Thyroid gland (tissue), 4 donors: ENCODE results near the gene ST3GAL2. TPM values are rescaled to one million over a fixed set of nuclear protein-coding genes. Genes with fewer than 3 reads are reported as not detected.

Source experiments
- DNase-seq, 2 donors: peaks; one replicate each; pipeline ENCODE4 v3.0.0-alpha.2; 2019
- H3K27ac ChIP-seq, 3 donors: fragments of 200-600 bp; sonication (generic); 1 replicate in 2 of 3; 2 replicates in 1 of 3; pipeline ENCODE4 v1.5.1; 2016 to 2019; ENCODE audit warnings: mild to moderate bottlenecking in 1 of 3, moderate library complexity in 1 of 3
- H3K27me3 ChIP-seq: fragments of 200-600 bp; sonication (generic); one replicate; pipeline ENCODE4 v1.5.1; 2019
- H3K36me3 ChIP-seq, 2 donors: fragments of 200-600 bp; sonication (generic); one replicate each; pipeline ENCODE4 v1.5.1; 2016 to 2019
- H3K4me1 ChIP-seq, 2 donors: fragments of 200-600 bp; sonication (generic); one replicate each; pipeline ENCODE4 v1.5.1; 2017 to 2019
- H3K4me3 ChIP-seq, 3 donors: fragments of 200-600 bp; sonication (generic); replicated peaks in 1 of 3; 1 replicate in 2 of 3; 2 replicates in 1 of 3; pipeline ENCODE4 v1.5.1; 2016; ENCODE audit warnings: mild to moderate bottlenecking in 1 of 3
- H3K9me3 ChIP-seq: fragments of 200-600 bp; sonication (generic); one replicate; pipeline ENCODE4 v1.5.1; 2017
- CTCF ChIP-seq, 6 experiments: fragments of 200-600 bp in 3 of 6; fragments of 450-650 bp in 3 of 6; sonication (generic) in 3 of 6; IDR thresholded peaks; one replicate each; pipeline ENCODE4 v1.5.1; 2016 to 2019; ENCODE audit warnings: antibody characterized with exemption in 6 of 6, mild to moderate bottlenecking in 2 of 6, inconsistent platforms in 1 of 6, moderate library complexity in 1 of 6
- POLR2A ChIP-seq, 2 donors: fragments of 450-650 bp; IDR thresholded peaks; one replicate each; pipeline ENCODE4 v1.6.1; 2017; ENCODE audit warnings: antibody characterized with exemption in 2 of 2, mild to moderate bottlenecking in 2 of 2, moderate library complexity in 1 of 2
- WGBS, 2 donors: methylation state at CpG; one replicate each; pipeline ENCODE4 v1.1.5; 2017; 5-methylcytosine and 5-hydroxymethylcytosine counted together
- intact Hi-C: fragments of 100-400 bp; cut with DNase I; formaldehyde crosslinking; loops from one replicate; pipeline ENCODE4 v1.15.1; 2023
- total RNA-seq, 4 donors: library from RNA; depleted of rRNA; stranded (reverse); fragments of >200 nt; gene quantifications; one replicate each; pipeline ENCODE4 v1.2.3, GENCODE V29; 2016

The ST3GAL2 gene
- total RNA-seq, 4 donors from 2014 or later: 11.2 to 17.4 (median 11.8) TPM

- Histone ChIP-seq H3K4me3 (no peak overlapping the region), H3K36me3 (peaks cover 9 to 12% of the 10 kb centered on the region in 2 donors), H3K27ac (no peak overlapping the region), H3K4me1 (no peaks in the 10 kb centered on the region), H3K27me3 (no peaks in the 10 kb centered on the region), H3K9me3 (no peaks in the 10 kb centered on the region)
- TF ChIP-seq CTCF (IDR thresholded peaks at IDR 0.05) (no peak), POLR2A (IDR thresholded peaks at IDR 0.05) (no peak)
- 88 to 93% methylated on average over 5 to 7 of the region's 7 CpGs for WGBS, 2 donors
- intact Hi-C loops: no loop called here
- DNase-seq: no peak
Observed at GRCh38 chr16:70466805-70467076, 27.8 kb upstream of the ST3GAL2 start.

GRCh38 chr16:70465999-70466804, 27.3 kb upstream of the ST3GAL2 start:
- intact Hi-C loops: no loop called here
- Histone ChIP-seq H3K4me1 (no peaks in the 10 kb centered on the region), H3K27ac (no peak overlapping the region), H3K9me3 (no peaks in the 10 kb centered on the region), H3K27me3 (no peaks in the 10 kb centered on the region), H3K4me3 (no peak overlapping the region), H3K36me3 (peaks cover 9 to 12% of the 10 kb centered on the region in 2 donors)
- 95 to 97% methylated on average over 11 to 12 of the region's 13 CpGs for WGBS, 2 donors
- TF ChIP-seq POLR2A (IDR thresholded peaks at IDR 0.05): no peak
- no peak for TF ChIP-seq CTCF (IDR thresholded peaks at IDR 0.05)
- DNase-seq: no peak

GRCh38 chr16:70463235-70463634, 24.3 kb upstream of the ST3GAL2 start:
- no peak overlapping the region for H3K27ac ChIP-seq
- no peaks in the 10 kb centered on the region for H3K9me3 ChIP-seq
- no peak overlapping the region for H3K4me3 ChIP-seq
- intact Hi-C loops: no loop called here
- peaks cover 9 to 12% of the 10 kb centered on the region in 2 donors for H3K36me3 ChIP-seq
- no peaks in the 10 kb centered on the region for H3K4me1 ChIP-seq
- DNase-seq: no peak
- no peaks in the 10 kb centered on the region for H3K27me3 ChIP-seq
- 95 to 100% methylated on average over 2 of the region's 2 CpGs for WGBS, 2 donors
- TF ChIP-seq CTCF (IDR thresholded peaks at IDR 0.05): no peak
- TF ChIP-seq POLR2A (IDR thresholded peaks at IDR 0.05): no peak

- Histone ChIP-seq H3K4me1 (no peaks in the 10 kb centered on the region), H3K27me3 (no peaks in the 10 kb centered on the region), H3K27ac (no peak overlapping the region), H3K36me3 (peaks cover 9% of the 10 kb centered on the region in 2 donors), H3K9me3 (no peaks in the 10 kb centered on the region), H3K4me3 (no peak overlapping the region)
- intact Hi-C loops: no loop called here
- no peak for TF ChIP-seq POLR2A (IDR thresholded peaks at IDR 0.05)
- TF ChIP-seq CTCF (IDR thresholded peaks at IDR 0.05): no peak
- no peak for DNase-seq
- 72 to 79% methylated on average over 7 to 8 of the region's 8 CpGs for WGBS, 2 donors
Observed at GRCh38 chr16:70460737-70461261, 21.9 kb upstream of the ST3GAL2 start.

- H3K4me3 ChIP-seq: no peak overlapping the region
- H3K27ac ChIP-seq: no peak overlapping the region
- intact Hi-C loops: no loop called here
- WGBS, 2 donors: 95 to 96% methylated on average over 5 of the region's 5 CpGs
- TF ChIP-seq POLR2A (IDR thresholded peaks at IDR 0.05): no peak
- no peak for TF ChIP-seq CTCF (IDR thresholded peaks at IDR 0.05)
- no peak for DNase-seq
- H3K4me1 ChIP-seq: peaks cover 0 to 8% of the 10 kb centered on the region in 2 donors
- no peaks in the 10 kb centered on the region for H3K27me3 ChIP-seq
- no peaks in the 10 kb centered on the region for H3K9me3 ChIP-seq
- H3K36me3 ChIP-seq: no peaks in the 10 kb centered on the region
Observed at GRCh38 chr16:70457446-70458166, 18.7 kb upstream of the ST3GAL2 start.
